Heart left ventricle (tissue), 16 donors: ENCODE data around the gene STRIP1. TPM values are rescaled to one million over a fixed set of nuclear protein-coding genes. Genes with fewer than 3 reads are reported as not detected.

Source experiments
- ATAC-seq, 4 donors: fragments of 200-7000 bp; cut with Tn5 transposase; one replicate each; pipeline ENCODE4 v1.9.1; 2020 to 2022; ENCODE audit warnings: moderate library complexity in 4 of 4, mild to moderate bottlenecking in 3 of 4, moderate number of reproducible peaks in 1 of 4
- DNase-seq, 5 donors: peaks; one replicate each; pipeline ENCODE4 v3.0.0-alpha.2; 2020
- H3K27ac ChIP-seq, 12 donors: fragments of 200-600 bp; sonication (generic) in 4 of 12; one replicate each; pipeline versions ENCODE4 v1.5.0 to v1.8.0; 2016 to 2022; ENCODE audit warnings: mild to moderate bottlenecking in 2 of 12
- H3K27me3 ChIP-seq, 9 donors: fragments of 200-600 bp; sonication (generic) in 2 of 9; one replicate each; pipeline versions ENCODE4 v1.5.1 to v1.8.0; 2016 to 2022; ENCODE audit warnings: mild to moderate bottlenecking in 3 of 9
- H3K36me3 ChIP-seq, 9 donors: fragments of 200-600 bp; sonication (generic) in 2 of 9; one replicate each; pipeline versions ENCODE4 v1.5.0 to v1.8.0; 2018 to 2022; ENCODE audit warnings: mild to moderate bottlenecking in 2 of 9
- H3K4me1 ChIP-seq, 12 donors: fragments of 200-600 bp; sonication (generic) in 4 of 12; one replicate each; pipeline versions ENCODE4 v1.5.0 to v1.8.0; 2016 to 2022; ENCODE audit warnings: mild to moderate bottlenecking in 3 of 12
- H3K4me3 ChIP-seq, 12 donors: fragments of 200-600 bp; sonication (generic) in 4 of 12; one replicate each; pipeline versions ENCODE4 v1.5.0 to v1.8.0; 2017 to 2022; ENCODE audit warnings: mild to moderate bottlenecking in 9 of 12, moderate library complexity in 4 of 12
- H3K9me3 ChIP-seq, 12 donors: fragments of 200-600 bp; sonication (generic) in 4 of 12; one replicate each; pipeline versions ENCODE4 v1.5.0 to v1.8.0; 2016 to 2022; ENCODE audit warnings: mild to moderate bottlenecking in 1 of 12
- POLR2A ChIP-seq, 2 donors: fragments of 450-650 bp; IDR thresholded peaks; one replicate each; pipeline ENCODE4 v1.6.1; 2017; ENCODE audit warnings: antibody characterized with exemption in 2 of 2, mild to moderate bottlenecking in 2 of 2, moderate library complexity in 2 of 2
- WGBS, 4 donors: extraction: QIAGEN DNeasy Blood & Tissue Kit in 2 of 4; methylation state at CpG; one replicate each; pipeline versions ENCODE4 v1.1.5 to v1.1.7; 2013 to 2018; 5-methylcytosine and 5-hydroxymethylcytosine counted together
- intact Hi-C, 10 donors: fragments of 100-400 bp; cut with DNase I; formaldehyde crosslinking; loops; one replicate each; pipeline versions ENCODE4 v1.11.1 to v1.14.2; 2022
- polyA plus RNA-seq, 2 donors: library from polyadenylated mRNA; stranded (reverse); fragments of 200-250 nt; gene quantifications; one replicate each; pipeline ENCODE4 v1.2.3, GENCODE V29; 2013
- total RNA-seq, 9 donors: library from RNA; depleted of rRNA in 2 of 9; stranded (reverse); fragments of >200 nt in 2 of 9; fragmentation: NEBNext Ultra II Directional in 3 of 9; extraction: Animal tissue kit (Norgen Biotek cat#: 25700) in 3 of 9; gene quantifications; one replicate each; pipeline versions ENCODE4 v1.1.0 to v1.2.4, GENCODE V29; 2016 to 2023
- TF ChIP-seq, protein P1 (sequence below), 12 donors: fragments of 200-600 bp; sonication (generic) in 4 of 12; IDR thresholded peaks; one replicate each; pipeline versions ENCODE4 v1.5.0 to v1.8.0; 2018 to 2022; ENCODE audit warnings: antibody characterized with exemption in 12 of 12, mild to moderate bottlenecking in 5 of 12
- donor health status: ischemic (EF 13 %, LVEDD 7.1; RV severe dilation, severe dysfunction).
- donor health status: healthy with polysubstance abuse.
- donor health status: DM: no; HTN: yes; CAD: no.
- donor health status: DM: no; HTN: no; CAD: no.
- donor health status: ischemic (EF 25% LVEDD 6.9; RV normal size, moderate dysfunction).
- donor health status: ischemic (EF 25% LVEDD 5.7; RV mildly dilated, moderate dysfunction).
- donor health status: healthy.
- donor health status: DM: yes; HTN: yes; CAD: no.
- donor health status: ischemic (EF 35%, LVEDD 5.7; RV mildly dilated, moderate dysfunction).
- donor health status: nonischemic (EF 11% LVEDD 7.7; RV severe dilation, severe dysfunction).
- donor health status: DM: yes; HTN: yes; CAD: no.
- donor health status: PGD.
- donor health status: ischemic (EF 29% LVEDD 5.4; RV normal size, mild dysfunction).
- donor health status: nonischemic (EF 23%, LVEDD 6.1; RV moderate dilation, normal function).

Gene STRIP1
- total and polyA plus RNA-seq, 11 donors: 7.8 to 22.8 (median 19.0) TPM

DNA sequence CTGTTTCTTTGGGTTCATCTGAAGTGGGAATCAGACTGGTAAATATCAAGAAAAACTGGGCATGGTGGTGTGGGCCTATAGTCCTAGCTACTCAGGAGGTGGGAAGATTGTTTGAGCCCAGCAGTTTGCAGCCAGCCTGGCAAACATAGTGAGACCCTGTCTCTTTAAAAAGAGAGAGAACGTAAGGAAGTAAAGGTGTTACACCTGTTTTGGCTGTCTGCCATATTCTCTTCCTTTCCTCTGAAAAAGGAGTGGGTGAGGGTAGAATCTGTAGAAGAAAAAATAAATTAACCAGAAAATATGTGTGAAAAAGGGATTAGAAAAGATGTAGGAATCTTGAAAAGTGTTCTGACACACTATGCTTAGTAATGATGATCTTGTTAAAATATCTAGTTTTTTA lies 29.8 kb upstream of the STRIP1 start:
- Histone ChIP-seq H3K4me1 (peaks cover 5 to 63% (median 50%) of the 10 kb centered on the region in 12 donors), H3K36me3 (peaks cover 0 to 12% (median 7%) of the 10 kb centered on the region in 9 donors), H3K27ac (peak overlapping the region; percentile 4 to 78 (median 66)), H3K9me3 (no peaks in the 10 kb centered on the region), H3K27me3 (no peaks in the 10 kb centered on the region), H3K4me3 (peak overlapping the region in 1 of 12 donors; percentile 1)
- ATAC-seq (no peak), DNase-seq (no peak)
- 40 to 53% (median 47%) methylated on average over 1 of the region's 1 CpG for WGBS, 4 donors
- intact Hi-C loops: no loop called here
- no peak for TF ChIP-seq POLR2A (IDR thresholded peaks at IDR 0.05)
- TF ChIP-seq, protein P1, sequence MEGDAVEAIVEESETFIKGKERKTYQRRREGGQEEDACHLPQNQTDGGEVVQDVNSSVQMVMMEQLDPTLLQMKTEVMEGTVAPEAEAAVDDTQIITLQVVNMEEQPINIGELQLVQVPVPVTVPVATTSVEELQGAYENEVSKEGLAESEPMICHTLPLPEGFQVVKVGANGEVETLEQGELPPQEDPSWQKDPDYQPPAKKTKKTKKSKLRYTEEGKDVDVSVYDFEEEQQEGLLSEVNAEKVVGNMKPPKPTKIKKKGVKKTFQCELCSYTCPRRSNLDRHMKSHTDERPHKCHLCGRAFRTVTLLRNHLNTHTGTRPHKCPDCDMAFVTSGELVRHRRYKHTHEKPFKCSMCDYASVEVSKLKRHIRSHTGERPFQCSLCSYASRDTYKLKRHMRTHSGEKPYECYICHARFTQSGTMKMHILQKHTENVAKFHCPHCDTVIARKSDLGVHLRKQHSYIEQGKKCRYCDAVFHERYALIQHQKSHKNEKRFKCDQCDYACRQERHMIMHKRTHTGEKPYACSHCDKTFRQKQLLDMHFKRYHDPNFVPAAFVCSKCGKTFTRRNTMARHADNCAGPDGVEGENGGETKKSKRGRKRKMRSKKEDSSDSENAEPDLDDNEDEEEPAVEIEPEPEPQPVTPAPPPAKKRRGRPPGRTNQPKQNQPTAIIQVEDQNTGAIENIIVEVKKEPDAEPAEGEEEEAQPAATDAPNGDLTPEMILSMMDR (IDR thresholded peaks at IDR 0.05): no peak

DNA sequence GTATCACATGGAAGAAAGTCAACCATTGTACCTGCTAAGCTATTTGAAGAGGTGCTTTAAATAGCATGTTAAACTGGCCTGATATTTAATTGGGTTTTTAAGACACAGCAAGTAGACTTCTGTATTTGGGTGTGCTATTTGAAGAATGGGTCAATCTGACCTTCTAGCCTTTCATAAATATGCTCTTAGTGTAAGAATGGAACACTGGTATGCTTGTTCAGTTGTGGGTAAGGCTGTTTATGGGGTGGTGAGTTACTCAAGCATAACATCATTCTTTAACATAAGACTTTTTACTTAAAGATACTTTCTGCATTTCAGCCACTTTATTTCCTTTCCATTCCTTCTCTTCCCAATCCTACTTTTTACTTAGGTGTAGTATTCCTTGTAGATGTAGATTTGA lies 28.5 kb upstream of the STRIP1 start:
- Histone ChIP-seq H3K36me3 (peaks cover 0 to 26% (median 21%) of the 10 kb centered on the region in 9 donors), H3K4me3 (no peak overlapping the region), H3K4me1 (peaks cover 5 to 59% (median 50%) of the 10 kb centered on the region in 12 donors), H3K27me3 (no peaks in the 10 kb centered on the region), H3K9me3 (no peaks in the 10 kb centered on the region), H3K27ac (peak overlapping the region in 4 of 12 donors; percentile 20 to 73 (median 42))
- intact Hi-C loops: loop anchor here in 1 of 10 donors (5.0 kb wide), 1 partner anchor 459 kb away; the partner anchor contains the start of gene GNAI3
- DNase-seq: no peak
- ATAC-seq: peak in 1 of 4 donors; percentile 39
- TF ChIP-seq, protein P1 (IDR thresholded peaks at IDR 0.05): no peak
- TF ChIP-seq POLR2A (IDR thresholded peaks at IDR 0.05): no peak

DNA sequence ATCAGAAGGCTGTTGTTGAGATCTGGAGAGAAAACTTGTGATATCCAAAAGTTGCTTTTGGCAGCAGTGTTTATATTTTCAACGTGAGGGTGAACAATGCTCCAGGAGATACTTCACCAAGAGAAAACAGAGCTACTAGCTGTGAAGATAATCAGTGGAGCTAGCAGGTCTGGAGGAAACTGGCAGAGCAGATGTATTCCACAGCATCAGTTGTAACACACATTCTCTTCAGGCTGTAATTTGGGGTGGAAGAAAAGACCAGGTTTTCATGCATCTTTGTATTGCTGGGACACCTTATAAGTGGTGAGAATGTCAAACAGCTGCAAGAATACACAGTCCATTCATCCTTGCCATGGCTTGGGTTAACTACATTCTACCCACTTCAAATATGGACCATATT lies 27.9 kb upstream of the STRIP1 start:
- DNase-seq: no peak
- H3K27ac ChIP-seq: peak overlapping the region in 1 of 12 donors; percentile 73

DNA sequence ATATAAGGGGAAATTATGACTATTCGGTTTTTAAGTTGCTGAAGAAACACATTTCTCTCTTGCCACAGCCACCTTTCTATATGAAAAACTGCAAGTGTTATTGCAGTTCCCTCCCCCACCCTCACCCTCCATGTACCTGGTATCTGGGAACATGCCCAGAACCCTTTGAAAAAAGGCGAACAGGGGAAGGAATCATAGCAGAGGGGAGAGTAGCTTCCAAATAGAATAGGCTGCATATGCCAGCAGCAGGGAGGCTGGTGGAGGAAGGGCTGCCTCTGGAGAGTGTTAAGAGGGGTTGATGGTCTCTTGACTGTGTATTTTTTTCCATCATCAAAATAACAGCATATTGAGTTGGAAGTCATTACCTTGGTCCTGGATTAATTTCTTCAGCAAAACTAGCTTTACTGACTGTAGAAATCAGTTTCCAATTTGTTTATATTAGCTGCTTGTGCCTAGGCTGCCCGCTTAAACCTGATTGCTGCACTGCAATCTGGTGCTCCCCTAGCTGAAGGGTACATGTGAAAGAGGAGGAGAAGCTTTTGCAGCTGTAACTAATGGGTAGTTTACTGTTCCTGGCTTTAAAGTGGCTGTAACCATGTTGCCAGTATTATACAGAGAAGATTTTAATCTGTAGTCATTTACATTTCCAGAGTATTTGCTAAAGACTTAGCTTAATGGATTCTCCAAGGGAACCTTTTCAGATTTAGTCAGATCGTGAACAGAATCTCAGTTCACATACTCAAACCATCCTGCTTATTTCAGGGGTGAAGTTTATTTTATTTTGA lies 27.2 kb upstream of the STRIP1 start:
- no peak overlapping the region for H3K4me3 ChIP-seq
- intact Hi-C loops: loop anchor here in 1 of 10 donors (5.0 kb wide), 1 partner anchor 460 kb away; the partner anchor contains the start of gene GNAI3
- H3K4me1 ChIP-seq: peaks cover 5 to 64% (median 50%) of the 10 kb centered on the region in 12 donors
- ATAC-seq (peak in 2 of 4 donors; percentile 11 to 36), DNase-seq (no peak)
- H3K27ac ChIP-seq: peak overlapping the region in 1 of 12 donors; percentile 73
- TF ChIP-seq, protein P1 (IDR thresholded peaks at IDR 0.05): no peak
- TF ChIP-seq POLR2A (IDR thresholded peaks at IDR 0.05): no peak
- 65 to 78% (median 71%) methylated on average over 4 of the region's 4 CpGs for WGBS, 4 donors
- H3K36me3 ChIP-seq: peaks cover 0 to 38% (median 34%) of the 10 kb centered on the region in 9 donors
- H3K27me3 ChIP-seq: no peaks in the 10 kb centered on the region
- no peaks in the 10 kb centered on the region for H3K9me3 ChIP-seq

More for the DNA sequence above, 27.9 kb upstream of the STRIP1 start:
- no peak for TF ChIP-seq POLR2A (IDR thresholded peaks at IDR 0.05)
- TF ChIP-seq, protein P1 (IDR thresholded peaks at IDR 0.05): no peak
- intact Hi-C loops: loop anchor here in 1 of 10 donors (5.0 kb wide), 1 partner anchor 459 kb away; the partner anchor contains the start of gene GNAI3
- Histone ChIP-seq H3K4me1 (peaks cover 5 to 60% (median 50%) of the 10 kb centered on the region in 12 donors), H3K9me3 (no peaks in the 10 kb centered on the region), H3K27me3 (no peaks in the 10 kb centered on the region), H3K36me3 (peaks cover 0 to 31% (median 26%) of the 10 kb centered on the region in 9 donors), H3K4me3 (no peak overlapping the region)
- 15 to 32% (median 26%) methylated on average over 1 of the region's 1 CpG for WGBS, 4 donors
- ATAC-seq: no peak
